Activated CD8-positive, alpha-beta memory T cell treated with anti-CD3 and anti-CD28 coated beads for 36 hours (primary cell): Measurements from ENCODE around the gene PCNX3. TPM values are rescaled to one million over a fixed set of nuclear protein-coding genes. Genes with fewer than 3 reads are reported as not detected.

Source experiments
- CTCF ChIA-PET: fragments of 350-600 bp; sonication (Branson Sonifier 250); formaldehyde crosslinking; loops from one replicate; lab custom pipeline; 2021; ENCODE audit warnings: antibody characterized with exemption; lab: Charles Lee
- POLR2A ChIA-PET: fragments of 350-600 bp; sonication (Branson Sonifier 250); formaldehyde crosslinking; loops from one replicate; lab custom pipeline; 2021; ENCODE audit warnings: antibody characterized with exemption; lab: Charles Lee
- total RNA-seq, 2 experiments: library from RNA; stranded (reverse); gene quantifications; one replicate each; pipeline ENCODE4 v1.2.3, GENCODE V29; 2021

Gene PCNX3
- total RNA-seq, 2 experiments from 2014 or later = 41.0 to 46.6 TPM

DNA sequence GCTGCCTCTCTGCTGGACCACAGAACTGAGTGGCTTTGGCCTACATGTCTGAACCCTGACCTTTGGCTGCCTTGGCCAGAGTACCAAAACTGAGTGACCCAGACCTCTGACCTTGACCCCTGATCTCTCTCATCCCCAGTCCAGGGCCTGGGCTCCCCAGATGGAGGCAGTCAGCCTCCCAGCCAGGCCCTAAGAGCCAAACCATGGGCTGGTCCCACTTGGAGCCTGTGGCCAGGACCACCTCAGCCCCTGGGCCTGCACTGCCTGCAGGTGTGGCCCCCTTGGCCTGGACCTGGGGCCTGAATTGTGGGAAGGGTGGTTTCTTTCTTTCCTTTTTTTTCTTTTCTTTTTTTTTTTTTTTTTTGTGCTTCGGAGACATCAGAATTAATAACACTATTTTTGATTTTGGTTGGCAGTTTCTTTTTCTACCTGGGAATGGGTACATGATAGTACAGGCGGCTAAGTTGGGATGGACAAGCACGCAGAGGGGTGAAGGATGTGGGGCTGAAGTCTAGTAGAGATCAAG, 21.5 kb downstream of the PCNX3 start:
- ChIA-PET POLR2A (interaction anchor here (0.6 to 6.3 kb wide), 4 partner anchors 15 to 111 kb away, joined by 3 to 39 read pairs (median 10); partner anchors contain the start of gene PCNX3), CTCF (interaction anchor here (0.9 to 2.0 kb wide), 5 partner anchors 8 to 71 kb away, joined by 3 to 6 read pairs (median 4); partner anchors contain the start of genes PCNX3 and RELA)

DNA sequence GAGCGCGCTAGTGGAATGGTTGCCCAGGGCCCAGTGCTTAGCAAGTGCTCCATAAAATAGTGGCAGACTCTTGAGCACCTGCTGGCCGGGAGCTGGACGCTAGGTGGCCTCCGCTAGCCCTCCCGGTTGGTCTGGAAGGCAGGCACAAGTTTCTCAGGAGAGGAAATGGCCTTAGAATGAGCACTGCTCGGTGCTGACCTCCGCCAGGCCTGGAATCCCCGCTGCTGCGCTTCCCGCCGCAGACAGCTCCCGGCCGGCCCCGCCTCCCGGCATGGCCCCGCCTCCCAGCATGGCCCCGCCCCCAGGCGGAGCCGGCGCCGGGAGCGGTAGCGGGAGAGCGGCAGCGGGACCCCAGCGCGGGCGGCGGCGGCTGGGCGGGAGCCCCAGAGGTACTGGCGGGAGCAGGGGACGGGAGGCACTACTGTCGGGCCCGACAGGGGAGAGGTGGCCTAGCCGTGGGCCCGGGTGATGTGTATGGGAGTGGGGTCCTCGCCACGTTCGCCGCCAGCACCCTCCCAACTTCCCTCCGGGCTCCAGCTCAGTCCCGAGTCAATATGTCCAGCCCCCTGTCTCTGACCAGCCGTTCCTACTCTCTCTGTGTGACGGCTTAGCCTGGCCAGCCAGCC, 22.3 kb downstream of the PCNX3 start, which contains the start of gene SIPA1:
Gene SIPA1, plus strand, starts transcription at position 308 of the 626 bp plus-strand sequence. CDS start 2,821 bp downstream, outside the sequence.
- ChIA-PET POLR2A (interaction anchor here (0.6 to 6.3 kb wide), 8 partner anchors 12 to 250 kb away, joined by 3 to 39 read pairs (median 3); partner anchors contain the start of genes FIBP and PCNX3), CTCF (interaction anchor here (0.6 to 2.0 kb wide), 12 partner anchors 8 to 250 kb away, joined by 3 to 6 read pairs (median 4); partner anchors contain the start of genes FIBP, MAP3K11, MUS81 and PCNX3)

DNA sequence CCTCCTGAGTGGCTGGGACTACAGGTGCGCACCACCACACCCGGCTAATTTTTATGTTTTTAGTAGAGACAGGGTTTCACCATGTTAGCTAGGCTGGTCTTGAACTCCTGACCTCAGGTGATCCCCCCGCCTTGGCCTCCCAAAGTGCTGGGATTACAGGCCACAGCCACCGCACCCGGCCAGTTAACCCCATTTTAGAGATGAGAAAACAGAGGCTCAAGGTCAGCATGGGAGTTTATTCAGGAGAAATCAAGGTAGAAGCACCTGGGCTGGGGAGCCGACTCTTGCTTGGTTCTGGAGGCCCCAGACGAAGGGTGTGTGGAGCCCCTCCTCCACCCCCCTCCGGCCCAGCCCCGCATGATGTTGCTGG, 23.6 kb downstream of the PCNX3 start:
- CTCF ChIA-PET = interaction anchor here (0.7 to 2.0 kb wide), 9 partner anchors 12 to 221 kb away, joined by 3 to 6 read pairs (median 4); partner anchors contain the start of genes MAP3K11, MUS81 and PCNX3
- POLR2A ChIA-PET = interaction anchor here (1.3 to 6.3 kb wide), 3 partner anchors 13 to 24 kb away, joined by 3 to 39 read pairs (median 17); partner anchors contain the start of gene RELA

DNA sequence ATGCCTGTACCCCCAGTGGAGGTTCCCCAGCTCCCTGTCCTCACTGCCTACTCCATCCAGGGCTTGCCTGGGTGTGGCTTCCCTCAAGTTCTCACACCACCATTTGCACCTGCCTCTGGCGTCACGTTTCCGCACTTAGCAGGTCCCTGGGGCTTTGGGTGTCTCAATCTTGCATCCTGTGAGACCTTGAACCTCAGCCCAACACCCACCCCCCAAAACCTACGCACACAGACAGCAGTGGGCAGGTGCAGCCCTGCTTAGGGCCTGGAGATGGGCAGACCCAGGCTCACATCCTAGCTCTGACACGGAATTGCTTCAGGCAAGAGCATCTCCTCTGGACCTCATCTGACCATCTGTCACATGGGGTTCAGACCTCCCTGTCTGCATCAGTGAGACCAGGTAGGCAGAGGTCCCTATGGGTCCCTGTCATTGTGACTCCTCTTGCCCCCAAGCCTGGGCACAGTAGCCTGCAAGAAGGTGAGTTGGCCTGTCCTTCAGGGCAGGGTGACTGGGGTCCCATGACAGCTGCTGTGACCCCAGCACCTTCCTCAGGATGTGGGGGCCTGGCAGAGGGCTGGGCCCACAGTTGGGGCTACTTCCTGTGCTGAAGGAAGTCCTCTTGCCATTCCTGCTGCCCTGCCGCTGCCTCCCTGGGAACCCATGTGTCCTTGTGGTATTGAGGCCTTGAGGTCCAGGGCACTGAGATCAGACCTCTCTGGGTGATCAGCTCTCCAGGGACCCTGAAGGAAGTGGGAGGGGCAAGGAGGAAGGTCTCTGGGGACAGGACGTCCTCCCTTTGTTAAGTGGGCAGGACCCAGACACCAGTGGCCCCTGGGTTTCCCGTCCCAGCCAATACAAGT, 24.3 kb downstream of the PCNX3 start:
- ChIA-PET CTCF (interaction anchor here (0.6 to 1.9 kb wide), 8 partner anchors 8 to 220 kb away, joined by 3 to 5 read pairs (median 4); partner anchors contain the start of genes KAT5 and MUS81), POLR2A (interaction anchor here (0.5 to 6.3 kb wide), 4 partner anchors 12 to 240 kb away, joined by 4 to 39 read pairs (median 10); partner anchors contain the start of genes CTSW and RELA)

DNA sequence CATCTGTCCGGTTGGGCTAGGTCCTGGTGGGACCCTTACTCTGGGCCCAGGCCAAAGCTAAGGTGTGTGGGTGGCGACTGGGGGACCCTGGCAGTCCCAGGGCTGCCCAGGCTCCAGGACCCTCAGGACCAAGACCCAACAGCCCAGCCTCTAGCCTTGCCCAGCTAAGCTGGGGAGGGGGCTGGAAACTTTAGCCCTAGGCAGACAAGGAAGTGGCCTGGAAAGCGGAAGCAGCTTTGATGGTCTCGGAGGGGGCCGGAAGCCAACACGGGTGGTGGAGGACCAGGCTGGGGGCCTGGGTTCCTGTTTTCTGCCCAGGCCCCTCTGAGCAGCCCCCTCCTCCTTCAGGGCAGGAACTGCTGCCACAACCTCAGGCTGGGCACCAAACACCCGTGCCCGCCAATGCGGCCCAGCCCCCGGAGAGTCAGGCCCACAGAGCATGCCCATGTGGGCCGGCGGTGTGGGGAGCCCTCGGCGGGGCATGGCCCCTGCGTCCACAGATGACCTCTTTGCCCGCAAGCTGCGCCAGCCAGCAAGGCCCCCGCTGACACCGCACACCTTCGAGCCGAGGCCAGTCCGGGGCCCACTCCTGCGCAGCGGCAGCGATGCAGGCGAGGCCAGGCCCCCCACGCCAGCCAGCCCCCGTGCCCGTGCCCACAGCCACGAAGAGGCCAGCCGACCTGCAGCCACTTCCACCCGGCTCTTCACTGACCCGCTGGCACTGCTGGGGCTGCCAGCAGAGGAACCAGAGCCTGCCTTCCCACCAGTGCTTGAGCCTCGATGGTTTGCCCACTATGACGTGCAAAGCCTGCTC, 25.1 kb downstream of the PCNX3 start:
- ChIA-PET CTCF (interaction anchor here (0.6 to 1.4 kb wide), 4 partner anchors 9 to 71 kb away, joined by 3 to 5 read pairs (median 4); partner anchors contain the start of gene KAT5), POLR2A (interaction anchor here (0.5 to 6.3 kb wide), 4 partner anchors 11 to 239 kb away, joined by 4 to 39 read pairs (median 10); partner anchors contain the start of genes CTSW and RELA)

DNA sequence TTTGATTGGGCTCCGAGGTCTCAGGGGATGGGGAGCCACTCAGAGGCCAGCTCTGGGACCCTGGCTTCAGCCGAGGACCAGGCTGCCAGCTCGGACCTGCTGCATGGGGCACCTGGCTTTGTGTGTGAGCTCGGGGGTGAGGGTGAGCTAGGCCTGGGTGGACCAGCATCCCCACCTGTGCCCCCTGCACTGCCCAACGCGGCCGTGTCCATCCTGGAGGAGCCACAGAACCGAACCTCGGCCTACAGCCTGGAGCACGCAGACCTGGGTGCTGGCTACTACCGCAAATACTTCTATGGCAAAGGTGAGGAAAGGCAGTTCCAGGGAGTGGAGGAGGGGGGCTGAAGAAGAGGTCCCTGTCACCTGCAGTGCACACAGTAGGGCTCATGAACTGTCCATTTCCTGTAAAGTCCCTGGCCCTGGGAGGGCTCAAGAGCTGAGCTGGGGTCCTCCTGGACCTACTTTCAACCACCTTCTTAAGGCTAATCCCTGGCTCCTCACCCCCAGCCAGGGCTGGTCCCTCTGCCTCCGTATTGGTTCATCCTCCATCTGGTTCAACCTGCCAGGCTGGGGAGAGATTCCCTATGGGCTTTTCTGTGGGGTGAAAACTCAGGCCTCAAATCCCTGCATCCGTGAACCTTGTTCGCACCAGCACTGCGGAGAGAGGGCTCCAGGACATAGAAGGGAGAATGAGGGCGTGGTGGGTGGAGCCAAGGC, 25.9 kb downstream of the PCNX3 start:
- CTCF ChIA-PET = interaction anchor here (1.3 to 1.4 kb wide), 3 partner anchors 8 to 70 kb away, joined by 4 to 5 read pairs (median 4); partner anchors contain the start of gene KAT5
- POLR2A ChIA-PET = interaction anchor here (3.7 to 6.3 kb wide), 2 partner anchors 10 to 22 kb away, joined by 17 to 39 read pairs; partner anchors contain the start of gene RELA

DNA sequence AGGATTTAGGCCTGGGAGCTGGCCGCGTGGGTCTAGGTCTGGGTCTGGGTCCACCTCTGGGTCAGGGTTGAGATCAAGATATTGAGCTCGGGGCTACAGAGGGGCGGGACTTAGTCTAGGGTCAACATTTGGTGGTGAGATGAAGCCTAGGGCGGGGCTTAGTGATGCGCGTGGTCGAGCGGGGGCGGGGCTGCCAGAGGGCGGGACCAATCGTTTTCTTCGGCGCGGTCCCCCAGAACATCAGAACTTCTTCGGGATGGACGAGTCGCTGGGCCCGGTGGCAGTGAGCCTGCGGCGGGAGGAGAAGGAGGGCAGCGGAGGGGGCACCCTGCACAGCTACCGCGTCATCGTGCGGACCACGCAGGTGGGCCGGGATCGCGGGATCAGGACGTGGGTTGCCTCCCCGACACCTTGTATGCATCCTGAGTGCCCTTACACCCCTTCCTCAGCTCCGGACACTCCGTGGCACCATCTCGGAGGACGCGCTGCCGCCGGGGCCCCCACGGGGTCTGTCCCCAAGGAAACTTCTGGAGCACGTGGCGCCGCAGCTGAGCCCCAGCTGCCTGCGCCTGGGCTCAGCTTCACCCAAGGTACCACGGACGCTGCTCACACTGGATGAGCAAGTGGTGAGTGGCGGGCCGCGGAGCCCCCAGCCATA, 26.6 kb downstream of the PCNX3 start:
- CTCF ChIA-PET = interaction anchor here (1.3 kb wide), 1 partner anchor 24 kb away, joined by 4 read pairs; no protein-coding TSS in a partner anchor
- POLR2A ChIA-PET = interaction anchor here (3.7 to 6.3 kb wide), 2 partner anchors 10 to 21 kb away, joined by 17 to 39 read pairs; partner anchors contain the start of gene RELA

DNA sequence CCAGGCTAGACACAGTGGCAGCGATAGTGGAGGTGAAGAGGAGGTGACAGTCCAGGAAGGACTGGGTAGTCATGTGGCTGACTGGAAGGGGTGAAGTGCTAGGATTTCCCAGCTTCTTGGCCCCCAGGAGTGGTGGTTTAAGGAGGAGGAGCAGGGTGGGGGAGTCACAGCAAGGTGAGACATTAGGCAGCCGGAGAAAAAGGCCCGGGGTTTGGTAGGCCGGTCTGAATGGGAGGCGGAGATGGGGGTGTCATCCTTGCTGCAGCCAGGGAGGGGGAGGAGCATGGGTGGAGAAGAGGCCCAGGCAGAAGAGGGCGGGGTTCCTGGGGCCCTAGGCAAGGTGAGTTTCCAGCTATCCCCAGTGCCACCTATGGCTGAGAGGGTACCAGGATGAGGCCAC, 28.4 kb downstream of the PCNX3 start:
- ChIA-PET POLR2A (interaction anchor here (1.1 kb wide), 1 partner anchor 11 kb away, joined by 3 read pairs; no protein-coding TSS in a partner anchor), CTCF (no interaction called here)

DNA sequence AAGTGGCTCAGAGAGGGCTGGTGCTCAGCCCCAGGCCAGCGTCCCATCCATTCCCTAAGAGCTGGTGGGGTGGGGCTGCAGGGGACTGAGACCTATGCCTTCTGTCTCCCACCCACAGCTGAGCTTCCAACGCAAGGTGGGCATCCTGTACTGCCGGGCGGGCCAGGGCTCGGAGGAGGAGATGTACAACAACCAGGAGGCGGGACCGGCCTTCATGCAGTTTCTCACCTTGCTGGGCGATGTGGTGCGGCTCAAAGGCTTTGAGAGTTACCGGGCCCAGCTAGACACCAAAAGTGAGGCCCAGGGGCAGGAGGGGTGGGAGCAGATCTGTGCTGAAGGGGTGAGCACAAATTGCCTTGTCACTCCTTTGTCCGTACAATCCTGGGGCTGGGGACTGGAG, 29.3 kb downstream of the PCNX3 start:
- ChIA-PET CTCF (interaction anchor here (1.1 kb wide), 1 partner anchor 12 kb away, joined by 3 read pairs; no protein-coding TSS in a partner anchor), POLR2A (interaction anchor here (1.1 kb wide), 1 partner anchor 12 kb away, joined by 3 read pairs; no protein-coding TSS in a partner anchor)

DNA sequence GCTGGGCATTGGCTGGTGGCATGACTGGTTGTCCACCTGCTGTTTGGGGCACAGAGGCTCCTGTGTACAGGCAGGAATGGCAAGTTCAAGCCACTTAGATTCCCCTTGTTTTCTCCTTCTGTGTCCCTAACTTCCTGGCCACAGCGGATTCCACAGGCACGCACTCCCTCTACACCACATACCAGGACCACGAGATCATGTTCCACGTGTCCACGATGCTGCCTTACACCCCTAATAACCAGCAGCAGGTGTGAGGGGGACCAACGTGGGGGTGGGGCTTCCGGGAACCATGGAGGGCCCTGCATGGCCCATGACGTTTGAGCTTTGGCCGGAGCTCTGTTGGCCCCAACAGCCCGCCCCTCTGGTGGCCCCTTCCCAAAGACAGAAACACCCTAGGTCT, 30.1 kb downstream of the PCNX3 start:
- CTCF ChIA-PET = no interaction called here

DNA sequence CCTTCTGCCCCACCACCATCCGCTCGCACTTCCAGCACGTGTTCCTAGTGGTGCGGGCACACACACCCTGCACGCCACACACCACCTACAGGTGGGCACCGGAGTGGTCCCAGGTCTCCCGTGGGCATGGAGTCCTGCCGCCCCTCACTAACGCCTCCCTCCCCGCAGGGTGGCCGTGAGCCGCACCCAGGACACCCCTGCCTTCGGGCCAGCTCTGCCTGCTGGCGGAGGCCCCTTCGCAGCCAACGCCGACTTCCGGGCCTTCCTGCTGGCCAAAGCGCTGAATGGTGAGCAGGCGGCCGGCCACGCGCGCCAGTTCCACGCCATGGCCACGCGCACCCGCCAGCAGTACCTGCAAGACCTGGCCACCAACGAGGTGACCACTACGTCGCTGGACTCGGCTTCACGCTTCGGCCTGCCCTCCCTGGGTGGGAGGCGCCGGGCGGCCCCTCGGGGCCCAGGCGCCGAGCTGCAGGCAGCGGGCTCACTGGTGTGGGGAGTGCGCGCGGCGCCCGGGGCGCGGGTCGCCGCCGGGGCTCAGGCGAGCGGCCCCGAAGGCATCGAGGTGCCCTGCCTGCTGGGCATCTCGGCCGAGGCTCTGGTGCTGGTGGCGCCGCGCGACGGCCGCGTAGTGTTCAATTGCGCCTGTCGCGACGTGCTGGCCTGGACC, 30.8 kb downstream of the PCNX3 start:
- POLR2A ChIA-PET = interaction anchor here (0.6 kb wide), 1 partner anchor 310 kb away, joined by 17 read pairs; no protein-coding TSS in a partner anchor
- CTCF ChIA-PET = no interaction called here

More for the DNA sequence above, 30.1 kb downstream of the PCNX3 start:
- POLR2A ChIA-PET = interaction anchor here (0.6 kb wide), 1 partner anchor 309 kb away, joined by 17 read pairs; no protein-coding TSS in a partner anchor

DNA sequence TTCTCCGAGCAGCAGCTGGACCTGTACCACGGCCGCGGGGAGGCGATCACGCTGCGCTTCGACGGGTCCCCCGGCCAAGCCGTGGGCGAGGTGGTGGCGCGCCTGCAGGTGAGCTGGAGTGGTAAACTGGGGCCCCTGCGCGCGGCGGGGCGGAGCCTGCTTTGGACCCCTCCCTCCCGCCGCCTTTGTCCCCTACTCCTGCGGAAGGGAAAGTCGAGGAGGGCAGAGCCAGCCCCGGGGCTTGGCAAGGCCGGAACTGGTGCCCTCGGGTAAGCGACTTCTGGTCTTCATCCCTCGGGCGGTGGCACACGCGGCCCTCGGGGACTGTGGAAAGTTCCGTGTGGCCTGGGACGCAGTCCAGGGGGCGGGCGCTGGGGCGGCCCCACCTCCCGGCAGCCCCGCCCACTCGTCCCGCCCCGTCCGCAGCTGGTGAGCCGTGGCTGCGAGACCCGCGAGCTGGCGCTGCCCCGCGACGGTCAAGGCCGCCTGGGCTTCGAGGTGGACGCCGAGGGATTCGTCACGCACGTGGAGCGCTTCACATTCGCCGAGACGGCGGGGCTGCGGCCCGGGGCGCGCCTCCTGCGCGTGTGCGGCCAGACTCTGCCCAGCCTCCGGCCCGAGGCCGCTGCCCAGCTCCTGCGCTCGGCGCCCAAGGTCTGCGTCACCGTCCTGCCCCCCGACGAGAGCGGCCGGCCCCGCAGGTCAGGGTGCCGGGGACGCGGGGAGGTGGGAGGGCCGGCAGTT, 31.6 kb downstream of the PCNX3 start:
- ChIA-PET POLR2A (no interaction called here), CTCF (no interaction called here)

DNA sequence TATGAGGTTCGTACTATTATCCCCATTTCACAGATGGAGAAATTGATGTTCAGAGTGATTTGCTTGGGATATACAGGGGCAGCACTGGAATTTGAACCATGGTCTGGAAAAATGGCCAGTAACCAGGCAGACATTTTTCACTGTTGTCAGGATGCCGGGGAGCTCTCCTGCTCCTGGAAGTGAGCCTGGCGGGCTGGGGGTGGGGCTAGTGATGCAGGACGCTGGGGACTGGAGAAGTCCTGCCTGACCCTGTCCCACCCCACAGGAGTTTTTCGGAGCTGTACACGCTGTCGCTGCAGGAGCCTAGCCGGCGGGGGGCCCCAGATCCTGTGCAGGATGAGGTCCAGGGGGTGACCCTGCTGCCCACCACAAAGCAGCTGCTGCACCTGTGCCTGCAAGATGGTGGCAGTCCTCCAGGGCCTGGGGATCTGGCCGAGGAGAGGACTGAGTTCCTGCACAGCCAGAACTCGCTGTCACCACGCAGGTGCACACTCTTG, 33.5 kb downstream of the PCNX3 start:
- CTCF ChIA-PET = interaction anchor here (1.8 kb wide), 1 partner anchor 23 kb away, joined by 5 read pairs; no protein-coding TSS in a partner anchor

More for the DNA sequence above, 33.5 kb downstream of the PCNX3 start:
- POLR2A ChIA-PET = interaction anchor here (0.5 kb wide), 1 partner anchor 62 kb away, joined by 14 read pairs; no protein-coding TSS in a partner anchor
